Panc1 (cell line): Measurements from ENCODE around the gene CACNA2D3. TPM values are rescaled to one million over a fixed set of nuclear protein-coding genes. Genes with fewer than 3 reads are reported as not detected.

ENCODE experiments used
- ATAC-seq: fragments of 200-7000 bp; cut with Tn5 transposase; 2 replicates; pipeline ENCODE4 v1.9.1; 2020; ENCODE audit warnings: mild to moderate bottlenecking, moderate library complexity
- BruUV-seq: library from RNA; stranded (reverse); fragments of 400-500 nt; replicated peaks from 2 replicates; lab custom pipeline; 2021; lab: Mats Ljungman, UMichigan
- CTCF ChIA-PET: fragments of 300-600 bp; sonication (Branson Sonifier 250); formaldehyde crosslinking; loops from one replicate; lab custom pipeline; 2022; ENCODE audit warnings: antibody characterized with exemption; lab: Charles Lee
- POLR2A ChIA-PET: fragments of 300-600 bp; sonication (Branson Sonifier 250); formaldehyde crosslinking; loops from one replicate; lab custom pipeline; 2022; ENCODE audit warnings: antibody characterized with exemption; lab: Charles Lee
- DNase-seq: peaks from one replicate; pipeline ENCODE4 v3.0.0-alpha.2; 2010; ENCODE audit warnings: low read depth, low spot score
- H3K27ac ChIP-seq: 2 replicates; pipeline ENCODE4 v1.5.1; 2011; ENCODE audit warnings: mild to moderate bottlenecking, low read length, inconsistent platforms
- H3K27me3 ChIP-seq: fragments of 200-500 bp; sonication (Bioruptor generic); 2 replicates; pipeline ENCODE4 v1.6.0; 2014; ENCODE audit warnings: low read length, inconsistent platforms; ENCODE audit not compliant: control insufficient read depth, insufficient read depth
- H3K36me3 ChIP-seq: fragments of 200-500 bp; sonication (Bioruptor generic); 2 replicates; pipeline ENCODE4 v1.5.1; 2014; ENCODE audit warnings: inconsistent platforms, mild to moderate bottlenecking, low read length, moderate library complexity; ENCODE audit not compliant: control insufficient read depth, insufficient read depth
- H3K4me1 ChIP-seq: 2 replicates; pipeline ENCODE4 v1.5.1; 2011; ENCODE audit warnings: inconsistent platforms, mild to moderate bottlenecking, low read length, moderate library complexity; ENCODE audit not compliant: control insufficient read depth, insufficient read depth
- H3K4me3 ChIP-seq, 2 experiments: 2 replicates each; pipeline ENCODE4 v1.5.1; 2011 to 2012; ENCODE audit warnings: low read depth in 2 of 2, low read length in 2 of 2, mild to moderate bottlenecking in 2 of 2, inconsistent platforms in 1 of 2, moderate library complexity in 1 of 2
- H3K9me3 ChIP-seq: fragments of 200-500 bp; sonication (Bioruptor generic); 2 replicates; pipeline ENCODE4 v1.5.1; 2014; ENCODE audit warnings: low read depth, mild to moderate bottlenecking, inconsistent platforms, low read length, moderate library complexity; ENCODE audit not compliant: control insufficient read depth, insufficient read depth
- POLR2AphosphoS5 ChIP-seq: IDR thresholded peaks from 2 replicates; pipeline ENCODE4 v1.6.1; 2012; ENCODE audit warnings: mild to moderate bottlenecking, low read depth, low read length, moderate library complexity
- SIN3A ChIP-seq: IDR thresholded peaks from 2 replicates; pipeline ENCODE4 v1.6.1; 2012; ENCODE audit warnings: low read depth, mild to moderate bottlenecking, low read length, moderate library complexity, borderline replicate concordance; ENCODE audit not compliant: insufficient read depth
- TCF7L2 ChIP-seq: IDR thresholded peaks from 2 replicates; pipeline ENCODE4 v1.6.1; 2011; ENCODE audit warnings: mild to moderate bottlenecking, low read depth, low read length, inconsistent platforms
- in situ Hi-C: cut with HindIII; loops from 2 replicates; pipeline ENCODE4 v1.10.0; 2016; ENCODE audit warnings: low sequenced_read_pairs, low pct_unique_long_range_greater_than_20kb
- intact Hi-C: fragments of 100-400 bp; cut with micrococcal nuclease; formaldehyde crosslinking; loops from one replicate; pipeline ENCODE4 v1.10.0; 2022; ENCODE audit not compliant: unreplicated experiment
- total RNA-seq: library from RNA; stranded (reverse); gene quantifications from one replicate; pipeline ENCODE4 v1.2.1, GENCODE V29; 2021; ENCODE audit not compliant: unreplicated experiment
- TF ChIP-seq, protein P1 (sequence below), 2 experiments: IDR thresholded peaks; 2 replicates each; pipeline ENCODE4 v1.6.1; 2011 to 2012; ENCODE audit warnings: low read depth in 2 of 2, control low read depth in 1 of 2, low read length in 1 of 2, mild to moderate bottlenecking in 1 of 2, moderate library complexity in 1 of 2; ENCODE audit not compliant: insufficient read depth in 1 of 2
- TF ChIP-seq, protein P2 (sequence below): fragments of 450-650 bp; IDR thresholded peaks from 2 replicates; pipeline ENCODE4 v1.5.1; 2017; ENCODE audit warnings: mild to moderate bottlenecking

Gene CACNA2D3
- total RNA-seq, 1 experiment from 2014 or later: 0.41 TPM

DNA sequence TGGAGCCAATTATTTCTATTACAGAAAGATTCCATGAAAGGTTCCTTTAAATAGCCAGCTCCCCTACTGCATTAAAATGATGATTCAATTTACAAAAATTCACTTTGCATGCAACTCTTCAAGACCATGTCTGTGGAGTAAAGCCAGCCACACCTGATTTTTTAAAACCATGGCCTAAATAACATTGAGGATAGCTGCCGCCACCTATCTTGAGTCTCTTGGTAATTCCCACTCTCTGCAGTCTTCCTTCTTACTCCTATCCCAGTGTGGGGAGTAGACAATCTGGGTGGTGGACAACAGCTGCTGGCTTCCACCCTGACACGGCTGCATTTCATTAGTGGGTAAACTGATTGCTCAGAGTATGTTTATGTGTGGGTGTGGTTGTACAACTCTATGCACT is 794.8 kb downstream of the CACNA2D3 start:
- Histone ChIP-seq H3K4me1 (no peaks in the 10 kb centered on the region), H3K9me3 (no peaks in the 10 kb centered on the region), H3K27me3 (no peaks in the 10 kb centered on the region), H3K4me3 (no peak overlapping the region), H3K36me3 (no peaks in the 10 kb centered on the region), H3K27ac (no peak overlapping the region)
- ChIA-PET CTCF (no interaction called here), POLR2A (no interaction called here)
- intact Hi-C loops (no loop called here), in situ Hi-C loops (no loop called here)
- no peak for DNase-seq
- TF ChIP-seq POLR2AphosphoS5: no peak
- TF ChIP-seq TCF7L2: no peak
- TF ChIP-seq, protein P1, sequence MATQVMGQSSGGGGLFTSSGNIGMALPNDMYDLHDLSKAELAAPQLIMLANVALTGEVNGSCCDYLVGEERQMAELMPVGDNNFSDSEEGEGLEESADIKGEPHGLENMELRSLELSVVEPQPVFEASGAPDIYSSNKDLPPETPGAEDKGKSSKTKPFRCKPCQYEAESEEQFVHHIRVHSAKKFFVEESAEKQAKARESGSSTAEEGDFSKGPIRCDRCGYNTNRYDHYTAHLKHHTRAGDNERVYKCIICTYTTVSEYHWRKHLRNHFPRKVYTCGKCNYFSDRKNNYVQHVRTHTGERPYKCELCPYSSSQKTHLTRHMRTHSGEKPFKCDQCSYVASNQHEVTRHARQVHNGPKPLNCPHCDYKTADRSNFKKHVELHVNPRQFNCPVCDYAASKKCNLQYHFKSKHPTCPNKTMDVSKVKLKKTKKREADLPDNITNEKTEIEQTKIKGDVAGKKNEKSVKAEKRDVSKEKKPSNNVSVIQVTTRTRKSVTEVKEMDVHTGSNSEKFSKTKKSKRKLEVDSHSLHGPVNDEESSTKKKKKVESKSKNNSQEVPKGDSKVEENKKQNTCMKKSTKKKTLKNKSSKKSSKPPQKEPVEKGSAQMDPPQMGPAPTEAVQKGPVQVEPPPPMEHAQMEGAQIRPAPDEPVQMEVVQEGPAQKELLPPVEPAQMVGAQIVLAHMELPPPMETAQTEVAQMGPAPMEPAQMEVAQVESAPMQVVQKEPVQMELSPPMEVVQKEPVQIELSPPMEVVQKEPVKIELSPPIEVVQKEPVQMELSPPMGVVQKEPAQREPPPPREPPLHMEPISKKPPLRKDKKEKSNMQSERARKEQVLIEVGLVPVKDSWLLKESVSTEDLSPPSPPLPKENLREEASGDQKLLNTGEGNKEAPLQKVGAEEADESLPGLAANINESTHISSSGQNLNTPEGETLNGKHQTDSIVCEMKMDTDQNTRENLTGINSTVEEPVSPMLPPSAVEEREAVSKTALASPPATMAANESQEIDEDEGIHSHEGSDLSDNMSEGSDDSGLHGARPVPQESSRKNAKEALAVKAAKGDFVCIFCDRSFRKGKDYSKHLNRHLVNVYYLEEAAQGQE (IDR thresholded peaks at IDR 0.05; ENCODE audit: insufficient read depth in 1 of 2, low read depth in 2 of 2, low read length in 1 of 2): no peak
- TF ChIP-seq, protein P2, sequence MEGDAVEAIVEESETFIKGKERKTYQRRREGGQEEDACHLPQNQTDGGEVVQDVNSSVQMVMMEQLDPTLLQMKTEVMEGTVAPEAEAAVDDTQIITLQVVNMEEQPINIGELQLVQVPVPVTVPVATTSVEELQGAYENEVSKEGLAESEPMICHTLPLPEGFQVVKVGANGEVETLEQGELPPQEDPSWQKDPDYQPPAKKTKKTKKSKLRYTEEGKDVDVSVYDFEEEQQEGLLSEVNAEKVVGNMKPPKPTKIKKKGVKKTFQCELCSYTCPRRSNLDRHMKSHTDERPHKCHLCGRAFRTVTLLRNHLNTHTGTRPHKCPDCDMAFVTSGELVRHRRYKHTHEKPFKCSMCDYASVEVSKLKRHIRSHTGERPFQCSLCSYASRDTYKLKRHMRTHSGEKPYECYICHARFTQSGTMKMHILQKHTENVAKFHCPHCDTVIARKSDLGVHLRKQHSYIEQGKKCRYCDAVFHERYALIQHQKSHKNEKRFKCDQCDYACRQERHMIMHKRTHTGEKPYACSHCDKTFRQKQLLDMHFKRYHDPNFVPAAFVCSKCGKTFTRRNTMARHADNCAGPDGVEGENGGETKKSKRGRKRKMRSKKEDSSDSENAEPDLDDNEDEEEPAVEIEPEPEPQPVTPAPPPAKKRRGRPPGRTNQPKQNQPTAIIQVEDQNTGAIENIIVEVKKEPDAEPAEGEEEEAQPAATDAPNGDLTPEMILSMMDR: no peak
- TF ChIP-seq SIN3A: no peak
- no TSS peak for BruUV-seq
- no peak for ATAC-seq

DNA sequence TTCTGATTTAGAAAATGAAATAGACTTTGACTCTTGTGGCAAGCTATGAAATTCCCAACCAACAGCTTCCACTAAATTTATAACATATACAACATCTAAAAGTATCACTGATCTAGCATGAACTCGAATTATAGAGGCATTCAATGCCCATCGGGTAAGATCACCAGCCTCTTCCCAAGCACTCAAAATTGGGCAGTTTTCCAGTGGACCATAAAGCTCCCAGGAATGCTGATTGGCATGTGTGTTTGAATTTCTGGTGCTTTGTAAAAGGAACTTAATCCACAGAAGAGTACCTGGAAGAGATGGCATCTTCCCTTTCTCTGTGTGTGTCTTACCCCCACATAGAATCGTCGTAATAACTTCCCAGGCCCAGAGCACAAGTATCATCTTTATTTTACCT is 795.5 kb downstream of the CACNA2D3 start:
- CTCF ChIA-PET: interaction anchor here (0.6 kb wide), 1 partner anchor 40 kb away, joined by 4 read pairs; no protein-coding TSS in a partner anchor
- in situ Hi-C loops: no loop called here

More for the DNA sequence above, 795.5 kb downstream of the CACNA2D3 start:
- H3K9me3 ChIP-seq: no peaks in the 10 kb centered on the region
- POLR2A ChIA-PET: no interaction called here
- H3K36me3 ChIP-seq: no peaks in the 10 kb centered on the region
- no peak overlapping the region for H3K27ac ChIP-seq
- BruUV-seq: no TSS peak
- ATAC-seq (no peak), DNase-seq (no peak)
- no peaks in the 10 kb centered on the region for H3K4me1 ChIP-seq
- TF ChIP-seq SIN3A (no peak), POLR2AphosphoS5 (no peak), TCF7L2 (no peak)
- TF ChIP-seq, protein P2: no peak
- TF ChIP-seq, protein P1 (IDR thresholded peaks at IDR 0.05; ENCODE audit: insufficient read depth in 1 of 2, low read depth in 2 of 2, low read length in 1 of 2): no peak
- intact Hi-C loops: no loop called here
- H3K27me3 ChIP-seq: no peaks in the 10 kb centered on the region
- H3K4me3 ChIP-seq: no peak overlapping the region
